Lung microvascular endothelial cell (primary cell): Measurements from ENCODE around the gene NHS. TPM values are rescaled to one million over a fixed set of nuclear protein-coding genes. Genes with fewer than 3 reads are reported as not detected.

Experiments
- DNase-seq, 2 donors: peaks; one replicate each; pipeline versions ENCODE4 v3.0.0 to v3.0.0-alpha.2; 2010; ENCODE audit warnings: low read depth in 2 of 2
- total RNA-seq: library from RNA; depleted of rRNA; stranded (reverse); fragments of >200 nt; gene quantifications from 2 replicates; pipeline ENCODE4 v1.2.1, GENCODE V29; 2014

NHS gene
- total RNA-seq, 1 donor from 2014 or later, result under 0.01 TPM

DNA sequence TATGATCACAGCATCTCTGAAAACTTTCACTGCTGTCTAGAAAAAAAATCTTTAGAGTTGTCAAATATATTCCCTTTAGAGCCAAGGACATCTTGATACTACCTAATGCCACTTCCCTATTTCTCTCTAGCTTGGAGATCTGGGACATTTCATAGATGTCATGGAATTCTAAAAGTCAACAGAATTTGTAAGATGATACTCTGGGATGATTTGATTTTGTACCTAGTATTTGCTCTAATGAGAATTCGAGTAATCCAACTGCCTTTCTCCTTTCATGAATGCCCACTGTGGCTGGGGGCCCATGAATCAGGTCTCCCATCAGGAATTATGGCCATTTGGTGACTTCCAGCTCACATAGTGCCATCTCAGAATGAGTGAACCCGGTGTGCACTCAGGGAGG is 73.2 kb downstream of the NHS start:
- no peak for DNase-seq

DNA sequence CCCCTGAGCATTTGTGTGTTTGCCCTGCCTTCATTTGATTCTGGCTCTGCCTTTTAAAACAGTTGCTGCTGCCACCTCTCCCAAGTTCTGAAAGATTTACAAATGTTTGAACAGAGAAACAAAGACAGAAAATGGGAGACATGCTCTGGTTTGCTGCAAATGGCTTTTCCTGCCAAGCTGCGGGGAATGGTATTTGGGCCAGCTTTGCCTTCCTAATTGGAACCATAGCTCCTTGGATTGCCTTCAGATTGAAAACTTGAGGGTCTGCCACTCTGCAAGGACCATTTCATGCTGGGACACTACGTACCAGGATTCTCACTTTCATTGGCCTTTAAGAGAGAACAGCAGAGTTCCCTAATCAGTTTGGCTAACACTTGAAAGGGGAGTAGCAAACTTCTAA is 74.9 kb downstream of the NHS start:
- DNase-seq, result no peak

DNA sequence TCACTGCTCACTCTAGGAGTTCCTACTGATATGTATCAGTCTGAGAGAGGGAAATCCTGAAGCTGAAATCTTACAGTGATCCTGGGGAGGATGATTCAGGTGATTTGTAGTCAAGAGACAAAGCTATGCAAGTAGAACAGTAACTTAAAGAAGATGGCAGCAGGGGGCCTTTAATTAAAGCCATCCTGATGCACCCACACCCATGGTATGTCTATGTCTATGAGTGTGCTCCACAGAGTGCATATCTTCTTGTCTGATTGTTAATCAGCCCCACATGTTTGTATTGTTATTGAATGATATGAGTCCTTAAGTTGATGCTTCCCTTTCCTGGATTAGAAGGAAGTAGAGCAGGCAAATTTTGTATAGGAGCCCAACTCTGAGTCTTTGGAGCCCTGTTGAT is 78.8 kb downstream of the NHS start:
- DNase-seq, result no peak

DNA sequence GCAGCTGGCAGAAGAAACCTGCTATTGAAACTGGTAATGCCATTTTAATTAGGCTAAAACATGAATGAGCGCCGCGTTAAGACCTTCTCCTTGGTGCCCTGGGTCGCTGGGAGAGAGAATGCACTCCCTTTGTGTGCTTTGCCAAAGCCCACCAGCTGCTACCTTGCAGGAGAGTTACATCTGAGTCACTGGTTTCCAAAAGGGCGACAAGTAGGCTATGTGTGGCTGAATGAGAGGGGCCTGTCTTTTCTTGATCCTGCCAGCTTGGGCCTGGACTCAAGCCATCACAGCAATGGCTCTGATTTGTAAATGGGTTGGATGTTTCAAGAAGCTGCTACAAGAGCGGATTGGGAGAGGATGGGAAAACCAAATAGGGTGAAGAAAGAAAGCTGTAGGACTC is 81.5 kb downstream of the NHS start:
- DNase-seq, result no peak

DNA sequence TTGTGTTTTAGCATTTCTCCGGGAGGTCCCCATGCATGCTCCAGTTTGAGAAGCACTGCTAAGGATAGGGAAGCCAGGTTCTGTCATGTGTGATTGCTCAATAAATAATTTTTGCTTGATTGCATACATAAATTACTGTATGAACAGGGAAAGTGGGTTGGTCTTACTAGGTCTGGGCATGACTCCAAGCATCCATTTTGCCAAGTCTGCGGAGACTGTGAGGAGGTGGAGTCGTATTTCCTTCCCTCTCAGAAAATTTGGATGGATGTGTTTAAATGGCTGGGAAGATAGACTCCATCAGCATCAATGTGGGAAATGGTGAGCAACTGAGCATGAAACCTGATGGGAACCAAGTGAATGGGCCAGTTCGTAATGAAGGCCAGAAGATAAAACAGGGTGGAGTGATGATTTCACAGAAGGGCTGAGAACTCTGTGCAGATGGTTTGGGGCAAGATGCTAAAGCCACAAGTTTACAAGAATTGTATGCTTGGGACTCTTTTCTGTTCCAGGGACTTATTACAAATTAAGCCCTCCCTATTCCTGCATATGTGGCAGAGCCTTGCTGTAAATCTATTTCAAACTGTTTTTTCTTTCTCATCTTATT is 84.1 kb downstream of the NHS start:
- DNase-seq, result no peak

DNA sequence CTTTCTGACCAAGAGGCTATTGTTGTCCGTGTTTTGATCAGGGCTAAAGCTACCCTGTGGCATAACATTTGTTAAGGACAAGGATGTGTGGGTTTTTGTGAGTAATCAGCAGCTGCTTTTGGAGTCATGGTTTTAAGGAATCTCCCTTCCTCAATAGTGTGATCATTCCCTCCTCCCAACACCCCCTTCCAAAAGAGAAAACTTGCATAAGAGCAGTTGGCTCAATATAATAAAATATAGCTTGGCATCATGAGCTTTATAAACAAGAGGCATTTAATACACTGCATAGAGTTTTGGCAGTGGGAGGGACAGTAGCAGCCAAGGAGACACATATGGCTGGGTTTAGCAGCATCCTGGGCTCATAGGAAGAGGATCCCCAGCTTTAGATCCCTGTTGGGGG is 84.7 kb downstream of the NHS start:
- DNase-seq, result no peak

DNA sequence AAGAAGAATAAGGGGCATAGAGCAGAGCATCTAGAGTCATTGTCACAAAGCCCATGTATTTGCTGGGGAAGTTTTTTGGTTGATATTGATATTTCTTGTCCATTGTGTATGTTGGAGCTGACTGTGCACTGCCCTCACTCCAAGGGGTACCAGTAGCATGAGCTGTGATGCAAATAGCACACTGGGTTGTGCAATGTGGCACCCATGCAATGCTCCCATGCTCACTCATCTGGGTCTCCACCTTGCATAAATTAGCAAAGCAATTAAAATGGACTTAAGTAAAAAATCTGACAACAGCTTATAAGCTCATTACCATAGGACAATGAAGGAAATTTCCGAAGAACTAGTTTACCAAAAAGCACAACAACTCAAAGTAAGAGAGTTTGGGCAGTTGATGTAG is 87.9 kb downstream of the NHS start:
- DNase-seq, result no peak

DNA sequence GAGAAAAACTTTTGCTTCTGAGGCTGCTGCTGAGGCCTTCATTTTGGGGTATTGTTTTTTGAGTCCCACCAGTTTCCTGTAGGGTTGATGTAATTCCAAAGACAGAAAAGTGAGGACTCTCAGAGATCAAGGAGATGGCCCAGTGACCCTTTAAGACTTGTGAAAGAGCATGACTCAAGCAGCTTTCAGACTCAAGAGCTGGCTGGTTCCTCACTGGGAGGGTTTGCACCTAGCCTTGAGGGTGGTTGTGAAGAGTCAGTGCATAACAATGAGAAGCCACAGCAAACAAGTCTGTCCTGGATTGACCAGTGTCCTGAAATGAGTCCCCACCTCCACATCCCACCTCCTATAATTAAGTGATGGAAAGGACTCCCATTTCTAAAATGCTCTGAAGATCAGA is 89.2 kb downstream of the NHS start:
- DNase-seq, result no peak

DNA sequence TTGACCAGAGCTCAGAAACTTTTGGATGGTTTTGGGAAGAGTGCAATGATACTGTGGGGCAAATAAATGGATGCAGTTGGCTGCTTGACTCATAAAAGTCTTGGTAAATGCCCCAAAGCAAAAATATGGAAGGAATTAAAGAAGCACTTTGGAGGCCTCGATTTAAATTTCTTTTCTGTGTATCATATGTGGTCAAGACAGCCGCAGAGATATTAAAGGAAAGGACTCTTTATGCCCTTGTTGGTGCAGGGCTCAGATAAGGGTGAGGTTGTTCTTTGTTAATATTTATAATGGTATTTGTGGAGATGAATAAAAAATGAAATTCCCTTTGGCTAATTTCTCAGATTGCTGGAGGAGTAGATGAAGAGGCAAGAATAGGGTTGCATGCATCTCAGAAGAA is 90.2 kb downstream of the NHS start:
- no peak for DNase-seq

DNA sequence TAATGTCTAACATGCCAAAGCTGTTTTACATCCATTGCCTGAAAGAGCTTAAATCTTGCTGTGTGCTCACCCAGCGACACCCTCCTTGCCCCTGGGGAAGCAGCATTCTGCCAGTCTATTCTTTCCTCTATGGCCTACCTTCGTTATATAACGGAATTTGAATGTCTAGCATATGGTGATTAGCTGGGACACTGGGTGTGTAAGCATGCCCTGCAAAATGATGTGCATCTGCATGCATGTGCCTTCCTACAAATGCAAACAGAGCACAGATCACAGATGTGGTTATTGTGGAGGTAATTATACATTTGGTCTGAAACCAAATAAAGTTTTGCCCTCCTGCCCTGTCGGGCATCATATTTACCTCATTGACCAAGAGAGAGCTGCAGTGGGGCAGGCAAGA is 90.8 kb downstream of the NHS start:
- no peak for DNase-seq

DNA sequence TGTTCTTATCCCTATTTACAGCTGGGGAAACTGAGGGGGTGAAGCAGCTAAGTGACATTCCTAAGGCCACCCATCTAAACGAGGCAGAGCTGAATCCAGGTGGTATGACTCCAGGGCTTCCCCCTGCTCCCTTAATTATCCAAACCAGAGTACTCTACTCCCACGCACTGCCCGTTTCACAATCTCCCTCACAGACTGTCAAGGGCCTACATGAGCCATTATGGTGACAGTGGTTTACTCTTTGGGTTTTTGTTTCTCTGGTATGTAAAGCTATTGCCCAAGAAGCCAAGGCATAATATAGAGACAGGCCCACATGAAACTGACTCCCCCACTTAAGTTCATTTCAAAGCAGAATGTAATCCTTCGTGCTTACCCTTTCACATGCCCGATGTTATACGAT is 95.1 kb downstream of the NHS start:
- DNase-seq, result no peak

DNA sequence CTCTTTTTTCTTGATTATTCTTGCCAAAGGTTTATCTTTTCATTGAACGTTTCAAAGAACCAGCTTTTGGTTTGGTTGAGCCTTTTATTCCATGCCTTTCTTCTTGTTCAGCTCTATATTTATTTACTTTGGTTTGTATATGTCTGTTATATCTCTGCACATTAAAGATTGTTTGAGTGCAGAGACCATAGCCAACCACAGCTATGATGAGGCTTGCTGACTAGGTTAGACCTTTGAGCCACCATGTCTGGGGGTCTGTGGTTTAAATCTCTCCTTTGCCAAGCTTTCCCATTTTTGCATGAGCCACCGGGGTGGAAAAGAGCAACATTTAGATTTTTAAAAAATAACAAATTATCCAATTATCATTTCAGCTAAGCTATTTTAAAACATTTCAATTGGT is 96.1 kb downstream of the NHS start:
- DNase-seq, result no peak

DNA sequence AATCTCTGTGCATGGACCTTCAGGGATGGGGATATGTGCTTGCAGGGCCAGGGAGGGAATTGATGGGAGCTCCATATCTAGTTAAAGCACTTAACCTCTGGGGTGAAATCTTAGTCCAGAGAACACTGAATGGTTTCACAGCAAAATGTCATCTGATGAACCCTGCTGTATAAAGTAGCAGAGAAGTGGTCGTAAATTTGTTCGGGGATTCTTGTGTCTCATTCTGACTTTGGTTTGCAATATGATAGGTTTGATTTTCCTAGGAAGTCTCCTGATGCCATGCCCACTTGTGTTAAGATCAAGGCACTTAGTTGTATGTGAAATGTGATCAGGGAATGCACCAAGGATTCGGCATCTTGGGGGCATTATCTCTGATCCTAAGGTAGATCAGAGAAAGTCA is 96.9 kb downstream of the NHS start:
- no peak for DNase-seq

DNA sequence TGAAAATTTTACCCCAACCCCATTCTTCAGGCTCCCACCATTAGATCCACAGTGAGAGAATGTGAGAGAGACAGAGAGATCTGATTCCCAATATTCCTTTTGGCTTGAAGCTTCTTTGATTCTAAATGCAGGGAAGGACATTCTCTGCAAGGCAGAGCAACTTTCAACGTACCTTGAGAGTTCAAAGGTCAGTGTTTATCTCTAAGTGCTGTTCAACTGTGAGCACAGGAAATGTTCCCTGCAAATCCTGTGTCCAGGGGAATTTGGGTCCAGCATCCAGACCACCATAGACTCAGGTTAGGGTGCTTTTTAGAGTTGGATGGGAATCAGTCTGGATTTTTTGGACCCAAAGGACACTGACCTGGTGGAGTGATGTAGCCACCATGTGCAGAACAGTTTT is 97.4 kb downstream of the NHS start:
- DNase-seq, result no peak

DNA sequence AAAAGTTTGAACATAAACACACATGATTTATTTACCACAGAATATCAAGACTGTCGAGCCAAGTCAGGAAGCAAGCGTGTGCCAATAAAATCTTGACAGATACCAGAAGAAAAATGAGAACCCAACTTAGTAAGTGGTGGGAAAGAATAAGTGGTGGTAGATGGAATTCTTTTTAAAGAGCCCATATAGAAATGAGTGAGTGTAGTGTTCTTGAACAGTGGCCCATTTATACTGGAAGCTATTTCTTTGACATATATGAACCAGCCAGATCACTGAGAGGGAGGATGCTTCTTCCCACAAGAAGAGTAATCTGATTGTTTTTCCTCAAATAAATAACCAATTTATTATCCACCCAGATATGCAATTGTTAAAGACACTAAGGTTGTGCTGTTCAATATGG is 98.0 kb downstream of the NHS start:
- no peak for DNase-seq

DNA sequence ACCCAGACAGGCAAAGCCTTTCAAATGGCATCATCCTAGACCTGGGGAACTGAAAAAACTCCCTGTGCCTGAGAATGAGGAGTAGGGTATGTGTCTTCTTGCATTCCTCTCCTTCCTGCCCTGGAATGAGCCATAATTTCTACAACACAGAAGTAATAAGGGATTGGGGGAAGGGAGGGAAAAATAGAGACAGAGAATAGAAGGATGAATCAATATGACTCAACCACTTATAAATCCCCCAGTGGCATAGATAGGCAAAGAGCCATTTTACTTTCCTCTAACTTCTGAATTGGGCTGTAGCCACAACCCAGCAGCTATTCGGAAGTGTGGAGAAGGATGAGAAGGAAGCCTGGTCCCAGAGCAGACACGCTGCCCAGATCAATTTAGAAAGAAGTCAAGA is 99.9 kb downstream of the NHS start:
- DNase-seq, result no peak

DNA sequence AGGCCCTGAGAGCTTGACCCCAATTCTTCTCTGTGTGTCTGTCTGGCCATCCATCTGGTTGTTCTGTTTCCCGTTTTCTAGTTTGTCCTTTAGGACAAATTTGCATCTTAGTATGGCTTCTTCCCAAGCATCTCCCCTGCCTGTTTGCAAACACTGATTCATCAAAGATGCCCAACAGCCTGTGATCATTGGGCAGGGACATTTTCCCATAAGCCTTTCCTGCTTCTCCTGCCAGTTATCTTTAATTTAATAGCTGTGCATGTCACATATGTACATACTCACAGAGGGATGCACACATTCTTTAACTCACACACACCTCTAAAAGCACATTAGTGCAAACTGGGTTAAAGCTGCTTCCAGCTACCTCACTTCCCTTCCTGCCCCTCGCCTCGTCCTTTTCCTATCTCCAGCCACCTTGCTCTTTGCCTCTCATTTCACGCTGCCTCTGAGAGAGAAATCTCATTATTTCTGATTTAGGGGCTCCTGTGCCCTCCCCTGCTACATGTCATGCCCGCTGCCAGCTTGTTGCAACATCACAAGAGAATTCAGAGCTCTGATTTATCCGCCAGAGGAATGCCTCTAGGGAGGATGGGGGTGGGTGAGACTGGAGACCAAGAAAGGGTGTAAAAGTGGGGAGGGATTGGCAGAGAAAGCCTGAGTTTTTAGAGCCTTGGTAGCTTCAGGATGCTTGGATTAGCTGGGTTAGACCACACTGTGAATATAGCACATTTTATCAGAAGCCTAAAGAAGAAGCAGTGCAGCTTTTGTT is 100.6 kb downstream of the NHS start:
- no peak for DNase-seq

DNA sequence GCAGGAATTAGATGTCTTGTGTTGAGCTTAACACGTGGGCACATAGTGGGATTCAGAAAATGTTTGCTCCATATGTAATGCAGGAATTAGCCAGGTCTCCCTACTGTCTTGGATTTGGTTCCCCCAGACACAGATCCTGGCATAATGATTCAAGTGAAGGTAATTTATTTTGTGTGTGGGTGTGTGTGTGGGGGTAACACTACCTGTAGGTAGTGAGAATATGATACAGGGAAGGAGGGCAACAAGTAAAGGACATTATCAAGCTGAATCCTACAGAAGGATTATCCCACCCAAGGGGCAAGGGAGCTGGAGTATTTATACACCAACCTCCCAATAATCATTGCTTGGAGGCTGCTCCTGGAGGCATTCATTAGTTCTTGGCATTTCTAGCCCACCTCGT is 101.4 kb downstream of the NHS start:
- DNase-seq, result no peak

DNA sequence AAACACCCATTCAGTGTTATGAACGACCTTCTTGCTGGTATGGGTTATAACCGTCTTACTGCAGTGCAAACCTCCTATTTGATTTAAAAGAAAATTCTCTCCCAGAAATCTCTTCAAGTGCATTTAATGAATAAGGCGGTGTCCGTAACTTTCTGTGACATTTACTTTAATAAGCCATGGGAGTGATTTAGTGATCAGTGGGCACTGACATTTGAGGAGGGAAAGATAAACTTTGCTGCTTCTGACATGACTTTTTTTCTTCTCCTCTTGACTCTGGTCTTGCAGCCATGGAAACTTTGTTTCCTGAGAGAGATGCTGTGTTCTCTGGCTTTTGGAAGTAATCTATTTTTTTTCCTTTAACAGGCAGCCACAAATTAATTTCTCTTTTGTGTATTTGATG is 106.1 kb downstream of the NHS start:
- no peak for DNase-seq

DNA sequence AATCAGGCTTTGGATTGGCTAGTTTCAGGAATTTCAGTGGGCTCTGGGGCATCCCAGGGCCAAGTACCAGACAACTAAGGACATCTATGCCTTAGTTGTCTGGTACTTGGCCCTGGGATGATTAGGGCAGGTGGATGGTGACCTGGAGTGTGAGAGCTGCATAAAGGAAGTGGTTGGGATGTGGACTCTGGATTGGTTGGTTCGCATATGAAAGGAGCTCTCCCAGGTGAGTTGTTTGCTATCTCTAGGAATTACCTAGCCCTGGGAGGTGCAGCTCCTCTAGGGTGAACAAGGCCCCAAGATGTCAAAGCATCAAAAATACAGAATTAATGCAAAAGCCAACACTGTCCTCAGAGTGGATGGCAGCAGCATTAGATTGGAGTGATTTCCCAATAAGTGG is 109.6 kb downstream of the NHS start:
- no peak for DNase-seq

DNA sequence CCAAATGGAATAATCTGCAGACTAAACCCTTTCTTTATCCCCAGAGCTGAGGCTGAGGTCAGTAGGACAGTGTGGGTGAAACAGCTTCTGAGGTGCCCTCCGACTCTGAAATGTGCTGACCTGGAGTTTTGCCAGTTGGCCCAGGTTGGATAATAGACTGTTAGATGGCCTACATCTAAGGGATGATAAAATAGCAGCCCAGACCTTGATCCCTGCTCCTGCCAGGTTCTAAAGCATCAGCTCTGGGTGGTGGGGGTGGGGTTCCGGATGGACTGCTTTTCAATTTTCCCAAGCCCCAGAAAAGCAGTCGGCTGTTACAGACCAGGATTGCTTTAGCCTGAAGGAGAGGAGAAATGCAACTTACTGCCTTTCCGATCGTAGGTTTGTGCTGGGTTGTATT is 110.4 kb downstream of the NHS start:
- no peak for DNase-seq

DNA sequence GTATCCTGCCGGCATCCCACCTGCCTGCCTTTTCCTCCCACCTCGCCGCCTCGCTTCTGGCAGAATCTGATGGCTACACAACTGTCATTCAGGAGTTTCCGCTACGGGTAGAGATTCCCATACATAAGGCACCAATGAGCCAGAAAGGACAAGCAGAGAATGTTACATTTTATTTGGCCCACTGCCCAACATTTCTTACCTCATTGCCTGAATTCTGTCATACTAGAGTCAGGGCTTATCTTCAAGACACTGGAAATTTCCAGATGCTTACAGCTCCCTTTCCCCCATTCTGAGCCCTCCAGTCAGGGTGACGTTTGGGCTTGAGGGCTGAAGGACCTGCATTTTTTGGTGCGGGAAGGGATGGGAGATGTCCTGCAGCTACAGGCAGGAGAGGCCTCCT is 113.0 kb downstream of the NHS start:
- no peak for DNase-seq

DNA sequence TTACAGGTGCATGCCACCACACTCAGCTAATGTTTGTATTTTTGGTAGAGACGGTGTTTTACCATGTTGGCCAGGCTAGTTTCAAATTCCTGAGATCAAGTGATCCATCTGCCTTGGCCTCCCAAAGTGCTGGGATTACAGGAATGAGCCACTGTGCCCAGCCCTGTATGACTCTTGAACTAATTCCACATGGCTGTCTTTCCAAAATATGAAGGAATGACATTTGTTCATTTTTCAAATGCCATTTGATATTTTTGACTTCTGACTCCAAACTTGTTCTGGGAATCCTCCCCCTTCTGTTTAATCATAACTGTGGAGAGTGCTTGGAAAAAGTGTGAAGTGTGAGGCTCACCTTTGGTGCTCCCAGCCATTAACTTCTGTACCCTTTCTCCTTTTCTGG is 119.2 kb downstream of the NHS start:
- no peak for DNase-seq

DNA sequence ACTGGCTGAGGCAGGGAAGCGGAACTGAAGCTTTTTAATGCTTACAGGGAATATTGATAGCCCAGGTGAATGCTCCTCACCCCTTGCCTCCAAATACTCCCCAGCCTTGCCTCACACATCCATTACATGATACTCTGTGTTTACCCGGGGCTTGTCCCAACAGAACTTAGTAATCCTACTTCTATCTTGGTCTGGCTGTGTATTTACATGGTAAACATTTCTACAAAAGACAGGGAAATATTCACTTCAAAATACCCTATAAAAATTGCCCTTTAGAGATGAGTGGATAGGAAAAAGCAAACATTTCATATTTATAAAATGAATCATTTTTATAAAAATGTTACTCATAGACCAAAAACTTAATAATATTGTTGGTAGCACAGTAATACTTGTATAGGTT is 120.1 kb downstream of the NHS start:
- DNase-seq, result no peak
